ENCODE results near the gene ERBB4. TPM values are rescaled to one million over a fixed set of nuclear protein-coding genes. Genes with fewer than 3 reads are reported as not detected.
A peak's percentile ranks its signal among the peaks of the same experiment; 100 is the strongest.

The ERBB4 gene
- total RNA-seq, 1 donor from 2014 or later: 1.2 TPM

DNA sequence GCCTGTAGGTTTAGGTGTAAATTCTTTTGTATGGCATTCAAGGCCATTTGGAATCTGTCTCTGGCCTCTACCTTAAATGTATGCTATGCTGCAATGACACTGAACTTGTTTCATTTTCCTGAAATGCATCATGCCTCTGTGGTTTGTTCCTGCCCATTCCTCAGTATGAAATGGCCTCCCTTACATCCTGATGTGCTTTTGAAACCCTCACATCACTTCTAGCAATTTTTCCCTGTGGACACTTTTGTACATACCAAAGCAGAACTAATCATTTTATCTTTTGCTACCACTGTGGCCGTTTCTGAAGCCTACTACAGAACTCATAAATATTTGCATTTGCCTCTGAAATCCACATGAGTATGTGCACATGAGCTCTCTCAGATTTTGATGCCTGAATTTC lies 557.2 kb downstream of the ERBB4 start:
- no peaks in the 10 kb centered on the region for H3K36me3 Mint-ChIP-seq (ENCODE audit: low read depth, unreplicated experiment)
- TF ChIP-seq, protein P1, sequence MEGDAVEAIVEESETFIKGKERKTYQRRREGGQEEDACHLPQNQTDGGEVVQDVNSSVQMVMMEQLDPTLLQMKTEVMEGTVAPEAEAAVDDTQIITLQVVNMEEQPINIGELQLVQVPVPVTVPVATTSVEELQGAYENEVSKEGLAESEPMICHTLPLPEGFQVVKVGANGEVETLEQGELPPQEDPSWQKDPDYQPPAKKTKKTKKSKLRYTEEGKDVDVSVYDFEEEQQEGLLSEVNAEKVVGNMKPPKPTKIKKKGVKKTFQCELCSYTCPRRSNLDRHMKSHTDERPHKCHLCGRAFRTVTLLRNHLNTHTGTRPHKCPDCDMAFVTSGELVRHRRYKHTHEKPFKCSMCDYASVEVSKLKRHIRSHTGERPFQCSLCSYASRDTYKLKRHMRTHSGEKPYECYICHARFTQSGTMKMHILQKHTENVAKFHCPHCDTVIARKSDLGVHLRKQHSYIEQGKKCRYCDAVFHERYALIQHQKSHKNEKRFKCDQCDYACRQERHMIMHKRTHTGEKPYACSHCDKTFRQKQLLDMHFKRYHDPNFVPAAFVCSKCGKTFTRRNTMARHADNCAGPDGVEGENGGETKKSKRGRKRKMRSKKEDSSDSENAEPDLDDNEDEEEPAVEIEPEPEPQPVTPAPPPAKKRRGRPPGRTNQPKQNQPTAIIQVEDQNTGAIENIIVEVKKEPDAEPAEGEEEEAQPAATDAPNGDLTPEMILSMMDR (IDR thresholded peaks at IDR 0.05; ENCODE audit: insufficient read depth, low read depth, low read length): no peak
- TF ChIP-seq EZH2 (IDR thresholded peaks at IDR 0.05; ENCODE audit: insufficient read depth, low read length): no peak
- no peaks in the 10 kb centered on the region for H3K27me3 Mint-ChIP-seq (ENCODE audit: low read depth, unreplicated experiment)
- Histone ChIP-seq H2AFZ (ENCODE audit: low read depth, low read length) (no peak overlapping the region), H3K4me2 (ENCODE audit: low read length) (no peak overlapping the region), H3K4me3 (ENCODE audit: insufficient read depth, low read depth, low read length) (no peak overlapping the region), H4K20me1 (ENCODE audit: insufficient read depth, low read length) (no peaks in the 10 kb centered on the region), H3K27ac (ENCODE audit: low read depth, low read length) (no peak overlapping the region), H3K27me3 (ENCODE audit: insufficient read depth, low read length) (no peaks in the 10 kb centered on the region), H3K36me3 (ENCODE audit: insufficient read depth, low read length) (no peaks in the 10 kb centered on the region), H3K4me1 (ENCODE audit: insufficient read depth, low read length) (no peaks in the 10 kb centered on the region), H3K9ac (ENCODE audit: low read length) (no peak overlapping the region), H3K79me2 (ENCODE audit: insufficient read depth, low read length) (no peaks in the 10 kb centered on the region), H3K9me3 (ENCODE audit: insufficient read depth, low read depth, low read length) (no peaks in the 10 kb centered on the region)
- FAIRE-seq (no peak), DNase-seq (ENCODE audit: low read depth) (no peak)
- H3K9me3 Mint-ChIP-seq (ENCODE audit: unreplicated experiment): no peaks in the 10 kb centered on the region
- H3K4me3 Mint-ChIP-seq (ENCODE audit: unreplicated experiment): no peak overlapping the region
- H3K27ac Mint-ChIP-seq (ENCODE audit: unreplicated experiment): peak overlapping the region; percentile 48
- H3K4me1 Mint-ChIP-seq (ENCODE audit: low read depth, unreplicated experiment): peaks cover 9% of the 10 kb centered on the region

DNA sequence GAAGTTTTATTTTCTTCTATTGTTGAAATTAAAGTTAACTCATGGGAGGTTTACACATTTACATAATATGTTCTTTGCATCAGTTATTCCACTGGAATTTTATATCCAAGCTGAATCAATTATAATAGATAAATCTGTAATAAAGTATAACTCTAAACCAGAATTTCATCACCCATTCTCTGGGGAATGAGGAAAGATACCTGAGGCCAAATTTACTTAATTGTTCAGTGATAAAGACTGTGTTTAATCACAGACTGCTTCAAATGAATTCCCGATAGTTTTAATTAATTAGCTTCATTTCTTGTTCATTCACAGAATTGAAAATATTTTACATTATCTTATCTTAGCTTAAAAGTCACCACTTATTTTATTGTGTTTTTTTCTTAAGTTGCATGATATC lies 562.5 kb downstream of the ERBB4 start:
- H3K27me3 Mint-ChIP-seq (ENCODE audit: low read depth, unreplicated experiment): no peaks in the 10 kb centered on the region
- Histone ChIP-seq H3K27ac (ENCODE audit: low read depth, low read length) (no peak overlapping the region), H3K36me3 (ENCODE audit: insufficient read depth, low read length) (no peaks in the 10 kb centered on the region), H2AFZ (ENCODE audit: low read depth, low read length) (no peak overlapping the region), H3K27me3 (ENCODE audit: insufficient read depth, low read length) (no peaks in the 10 kb centered on the region), H3K4me1 (ENCODE audit: insufficient read depth, low read length) (no peaks in the 10 kb centered on the region), H3K79me2 (ENCODE audit: insufficient read depth, low read length) (no peaks in the 10 kb centered on the region), H3K4me2 (ENCODE audit: low read length) (no peak overlapping the region), H3K9me3 (ENCODE audit: insufficient read depth, low read depth, low read length) (no peaks in the 10 kb centered on the region), H3K4me3 (ENCODE audit: insufficient read depth, low read depth, low read length) (no peak overlapping the region), H4K20me1 (ENCODE audit: insufficient read depth, low read length) (no peaks in the 10 kb centered on the region), H3K9ac (ENCODE audit: low read length) (no peak overlapping the region)
- no peaks in the 10 kb centered on the region for H3K36me3 Mint-ChIP-seq (ENCODE audit: low read depth, unreplicated experiment)
- no peak overlapping the region for H3K4me3 Mint-ChIP-seq (ENCODE audit: unreplicated experiment)
- H3K9me3 Mint-ChIP-seq (ENCODE audit: unreplicated experiment): peaks cover 3% of the 10 kb centered on the region
- no peak for TF ChIP-seq EZH2 (IDR thresholded peaks at IDR 0.05; ENCODE audit: insufficient read depth, low read length)
- TF ChIP-seq, protein P1 (IDR thresholded peaks at IDR 0.05; ENCODE audit: insufficient read depth, low read depth, low read length): no peak
- FAIRE-seq (no peak), DNase-seq (ENCODE audit: low read depth) (no peak)
- H3K27ac Mint-ChIP-seq (ENCODE audit: unreplicated experiment): no peak overlapping the region
- peaks cover 1% of the 10 kb centered on the region for H3K4me1 Mint-ChIP-seq (ENCODE audit: low read depth, unreplicated experiment)

DNA sequence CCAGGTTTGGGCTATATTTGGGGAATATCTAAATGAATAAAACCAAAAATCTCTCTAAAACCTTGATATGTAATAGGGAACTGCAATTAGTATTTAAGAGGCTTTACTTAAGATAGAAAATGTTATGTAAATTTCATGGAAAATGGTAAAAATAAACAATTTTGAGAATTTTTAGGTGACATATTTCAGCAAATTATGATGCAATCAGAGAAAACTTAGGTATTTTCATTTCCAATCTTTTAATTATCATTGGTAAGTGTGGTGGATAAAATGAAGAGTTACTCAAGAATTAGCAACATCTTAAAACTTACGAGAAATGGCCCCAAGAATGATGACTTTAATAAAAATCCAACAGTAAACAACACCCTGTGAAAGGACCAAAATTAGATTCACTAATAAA lies 571.4 kb downstream of the ERBB4 start:
- H3K27ac ChIP-seq (ENCODE audit: low read depth, low read length): no peak overlapping the region
- H3K4me1 Mint-ChIP-seq (ENCODE audit: low read depth, unreplicated experiment): no peaks in the 10 kb centered on the region
- H3K36me3 Mint-ChIP-seq (ENCODE audit: low read depth, unreplicated experiment): no peaks in the 10 kb centered on the region
- H3K4me2 ChIP-seq (ENCODE audit: low read length): no peak overlapping the region
- H3K27ac Mint-ChIP-seq (ENCODE audit: unreplicated experiment): no peak overlapping the region
- H3K27me3 ChIP-seq (ENCODE audit: insufficient read depth, low read length): no peaks in the 10 kb centered on the region
- no peak for DNase-seq (ENCODE audit: low read depth)
- no peak overlapping the region for H3K4me3 ChIP-seq (ENCODE audit: insufficient read depth, low read depth, low read length)
- TF ChIP-seq, protein P1 (IDR thresholded peaks at IDR 0.05; ENCODE audit: insufficient read depth, low read depth, low read length): no peak
- TF ChIP-seq EZH2 (IDR thresholded peaks at IDR 0.05; ENCODE audit: insufficient read depth, low read length): no peak
- no peak overlapping the region for H3K9ac ChIP-seq (ENCODE audit: low read length)
- H3K9me3 Mint-ChIP-seq (ENCODE audit: unreplicated experiment): peaks cover 4% of the 10 kb centered on the region
- no peaks in the 10 kb centered on the region for H3K27me3 Mint-ChIP-seq (ENCODE audit: low read depth, unreplicated experiment)
- H3K36me3 ChIP-seq (ENCODE audit: insufficient read depth, low read length): no peaks in the 10 kb centered on the region
- H4K20me1 ChIP-seq (ENCODE audit: insufficient read depth, low read length): no peaks in the 10 kb centered on the region
- H2AFZ ChIP-seq (ENCODE audit: low read depth, low read length): no peak overlapping the region
- no peak overlapping the region for H3K4me3 Mint-ChIP-seq (ENCODE audit: unreplicated experiment)
- H3K79me2 ChIP-seq (ENCODE audit: insufficient read depth, low read length): no peaks in the 10 kb centered on the region
- H3K9me3 ChIP-seq (ENCODE audit: insufficient read depth, low read depth, low read length): no peaks in the 10 kb centered on the region
- H3K4me1 ChIP-seq (ENCODE audit: insufficient read depth, low read length): no peaks in the 10 kb centered on the region
- no peak for FAIRE-seq

Data from astrocyte (in vitro differentiated cells and primary cell).